Neuronal stem cell (in vitro differentiated cells): ENCODE results near the gene EPHA6.

ENCODE experiments used
- DNase-seq: peaks from one replicate; pipeline ENCODE4 v3.0.0-alpha.2; 2013; ENCODE audit warnings: low spot score
- H2AFZ ChIP-seq: one replicate; pipeline ENCODE4 v1.6.1; 2013; ENCODE audit warnings: mild to moderate bottlenecking, low read length, inconsistent platforms
- H2AK5ac ChIP-seq: 2 replicates; pipeline ENCODE4 v1.6.1; 2013; ENCODE audit warnings: low read depth, mild to moderate bottlenecking, inconsistent platforms, low read length, moderate library complexity, mixed read lengths
- H2BK120ac ChIP-seq: 2 replicates; pipeline ENCODE4 v1.6.1; 2013; ENCODE audit warnings: low read depth, mild to moderate bottlenecking, inconsistent platforms, low read length, moderate library complexity, mixed read lengths
- H2BK12ac ChIP-seq: one replicate; pipeline ENCODE4 v1.6.1; 2013; ENCODE audit warnings: low read length, inconsistent platforms
- H2BK15ac ChIP-seq: 2 replicates; pipeline ENCODE4 v1.6.1; 2013; ENCODE audit warnings: mild to moderate bottlenecking, low read length, inconsistent platforms, mixed read lengths
- H2BK5ac ChIP-seq: one replicate; pipeline ENCODE4 v1.6.1; 2013; ENCODE audit warnings: inconsistent platforms, mild to moderate bottlenecking, low read length, moderate library complexity
- H3K14ac ChIP-seq: one replicate; pipeline ENCODE4 v1.6.1; 2013; ENCODE audit warnings: low read length, inconsistent platforms
- H3K18ac ChIP-seq: 2 replicates; pipeline ENCODE4 v1.6.1; 2013; ENCODE audit warnings: low read length, inconsistent platforms
- H3K23ac ChIP-seq: 2 replicates; pipeline ENCODE4 v1.6.1; 2013; ENCODE audit warnings: low read depth, mild to moderate bottlenecking, mixed read lengths, low read length, inconsistent platforms; ENCODE audit not compliant: poor library complexity
- H3K27ac ChIP-seq: replicated peaks from 3 replicates; pipeline ENCODE4 v1.5.1; 2013; ENCODE audit warnings: low read length, inconsistent platforms
- H3K27me3 ChIP-seq, 3 experiments: 2 replicates each; pipeline ENCODE4 v1.6.1; 2013; ENCODE audit warnings: low read length in 3 of 3, mild to moderate bottlenecking in 2 of 3, inconsistent platforms in 1 of 3, low read depth in 1 of 3, mixed read lengths in 1 of 3, moderate library complexity in 1 of 3; ENCODE audit not compliant: control insufficient read depth in 3 of 3, insufficient read depth in 3 of 3
- H3K36me3 ChIP-seq, 2 donors: replicated peaks in 1 of 2; 2 replicates each; pipeline ENCODE4 v1.6.1; 2013; ENCODE audit warnings: low read length in 2 of 2; ENCODE audit not compliant: control insufficient read depth in 2 of 2, insufficient read depth in 2 of 2
- H3K4ac ChIP-seq: 2 replicates; pipeline ENCODE4 v1.6.1; 2013; ENCODE audit warnings: inconsistent platforms, mild to moderate bottlenecking, low read length, moderate library complexity
- H3K4me1 ChIP-seq, 2 donors: 1 replicate in 1 of 2; 2 replicates in 1 of 2; pipeline ENCODE4 v1.6.1; 2013; ENCODE audit warnings: low read length in 2 of 2, low read depth in 1 of 2; ENCODE audit not compliant: control insufficient read depth in 2 of 2, insufficient read depth in 1 of 2
- H3K4me2 ChIP-seq: one replicate; pipeline ENCODE4 v1.6.1; 2013; ENCODE audit warnings: mild to moderate bottlenecking, low read length, inconsistent platforms; ENCODE audit not compliant: insufficient read depth, poor library complexity, severe bottlenecking
- H3K4me3 ChIP-seq, 2 donors: 2 replicates each; pipeline ENCODE4 v1.5.1; 2013; ENCODE audit warnings: low read length in 2 of 2, mild to moderate bottlenecking in 2 of 2, inconsistent platforms in 1 of 2, moderate library complexity in 1 of 2
- H3K79me1 ChIP-seq: one replicate; pipeline ENCODE4 v1.6.1; 2013; ENCODE audit warnings: low read depth, mild to moderate bottlenecking, inconsistent platforms, low read length, moderate library complexity
- H3K9ac ChIP-seq: one replicate; pipeline ENCODE4 v1.6.1; 2013; ENCODE audit warnings: mild to moderate bottlenecking, low read depth, low read length, inconsistent platforms; ENCODE audit not compliant: poor library complexity
- H3K9me3 ChIP-seq, 2 donors: replicated peaks in 1 of 2; 2 replicates each; pipeline versions ENCODE3 to v1.6.1; 2013; ENCODE audit warnings: low read length in 2 of 2, mild to moderate bottlenecking in 2 of 2, inconsistent platforms in 1 of 2, low read depth in 1 of 2, mixed read lengths in 1 of 2, moderate library complexity in 1 of 2; ENCODE audit not compliant: control insufficient read depth in 2 of 2, insufficient read depth in 1 of 2
- H4K8ac ChIP-seq: one replicate; pipeline ENCODE4 v1.6.1; 2013; ENCODE audit warnings: low read depth, mild to moderate bottlenecking, inconsistent platforms, low read length, moderate library complexity
- H4K91ac ChIP-seq: one replicate; pipeline ENCODE4 v1.6.1; 2013; ENCODE audit warnings: low read length, low read depth, mild to moderate bottlenecking, inconsistent platforms; ENCODE audit not compliant: poor library complexity
- WGBS, 2 donors: extraction: QIAGEN DNeasy Blood & Tissue Kit; methylation state at CpG; one replicate each; pipeline ENCODE4 v1.1.7; 2013; ENCODE audit warnings: missing lambda C conversion rate in 2 of 2, mixed read lengths in 1 of 2; ENCODE audit not compliant: insufficient read length in 2 of 2, insufficient replicate concordance in 1 of 2; ENCODE audit errors: extremely low coverage in 2 of 2; 5-methylcytosine and 5-hydroxymethylcytosine counted together

Gene EPHA6

GRCh38 chr3:97658668-97659285 lies 844.4 kb downstream of the EPHA6 start:
- Histone ChIP-seq H3K4me1 (no peaks in the 10 kb centered on the region), H3K4me3 (no peak overlapping the region), H3K9ac (no peak overlapping the region), H3K27ac (no peak overlapping the region), H3K4ac (no peak overlapping the region), H4K91ac (no peak overlapping the region), H2BK5ac (no peak overlapping the region), H2AK5ac (no peak overlapping the region), H2BK12ac (no peak overlapping the region), H4K8ac (no peak overlapping the region), H2BK120ac (no peak overlapping the region), H3K4me2 (no peak overlapping the region), H2AFZ (no peak overlapping the region), H3K23ac (no peak overlapping the region), H3K9me3 (no peaks in the 10 kb centered on the region), H3K79me1 (no peaks in the 10 kb centered on the region), H3K36me3 (no peaks in the 10 kb centered on the region), H3K18ac (no peak overlapping the region), H2BK15ac (no peak overlapping the region), H3K27me3 (no peaks in the 10 kb centered on the region), H3K14ac (no peak overlapping the region)
- WGBS, 2 donors: no CpG with 5 or more reads among the region's 3 CpGs
- peak; percentile 14 for DNase-seq

GRCh38 chr3:97662264-97662663 lies 847.9 kb downstream of the EPHA6 start:
- Histone ChIP-seq H3K27ac (no peak overlapping the region), H4K8ac (no peak overlapping the region), H3K18ac (no peak overlapping the region), H2BK120ac (no peak overlapping the region), H3K14ac (no peak overlapping the region), H3K4me3 (no peak overlapping the region), H3K4me2 (no peak overlapping the region), H4K91ac (no peak overlapping the region), H3K36me3 (no peaks in the 10 kb centered on the region), H2BK12ac (no peak overlapping the region), H3K4ac (no peak overlapping the region), H3K27me3 (no peaks in the 10 kb centered on the region), H2AFZ (no peak overlapping the region), H2BK5ac (no peak overlapping the region), H3K9ac (no peak overlapping the region), H3K23ac (no peak overlapping the region), H2BK15ac (no peak overlapping the region), H3K9me3 (no peaks in the 10 kb centered on the region), H2AK5ac (no peak overlapping the region), H3K79me1 (no peaks in the 10 kb centered on the region), H3K4me1 (no peaks in the 10 kb centered on the region)
- no peak for DNase-seq
- no CpG with 5 or more reads among the region's 5 CpGs for WGBS, 2 donors

- WGBS, 2 donors: no CpG with 5 or more reads among the region's 3 CpGs
Measured at GRCh38 chr3:97662762-97663161, 848.4 kb downstream of the EPHA6 start.

GRCh38 chr3:97665896-97666295 lies 851.5 kb downstream of the EPHA6 start:
- Histone ChIP-seq H2AFZ (no peak overlapping the region), H4K8ac (no peak overlapping the region), H3K4me1 (no peaks in the 10 kb centered on the region), H3K23ac (no peak overlapping the region), H3K27ac (no peak overlapping the region), H2BK12ac (no peak overlapping the region), H3K4ac (no peak overlapping the region), H3K14ac (no peak overlapping the region), H2BK15ac (no peak overlapping the region), H2BK5ac (no peak overlapping the region), H3K18ac (no peak overlapping the region), H2BK120ac (no peak overlapping the region), H3K9me3 (no peaks in the 10 kb centered on the region), H3K79me1 (no peaks in the 10 kb centered on the region), H4K91ac (no peak overlapping the region), H3K4me3 (no peak overlapping the region), H3K36me3 (no peaks in the 10 kb centered on the region), H2AK5ac (no peak overlapping the region), H3K4me2 (no peak overlapping the region), H3K27me3 (no peaks in the 10 kb centered on the region), H3K9ac (no peak overlapping the region)
- no CpG with 5 or more reads among the region's 5 CpGs for WGBS, 2 donors
- DNase-seq: no peak

More at GRCh38 chr3:97662762-97663161, 848.4 kb downstream of the EPHA6 start:
- DNase-seq: no peak
- H3K4me1 ChIP-seq: no peaks in the 10 kb centered on the region
- no peak overlapping the region for H3K23ac ChIP-seq
- H2BK15ac ChIP-seq: no peak overlapping the region
- H2AK5ac ChIP-seq: no peak overlapping the region
- H2BK12ac ChIP-seq: no peak overlapping the region
- no peak overlapping the region for H3K4me2 ChIP-seq
- H3K9ac ChIP-seq: no peak overlapping the region
- no peak overlapping the region for H2BK5ac ChIP-seq
- no peak overlapping the region for H3K4me3 ChIP-seq
- no peak overlapping the region for H4K91ac ChIP-seq
- H3K14ac ChIP-seq: no peak overlapping the region
- H3K18ac ChIP-seq: no peak overlapping the region
- H4K8ac ChIP-seq: no peak overlapping the region
- H2BK120ac ChIP-seq: no peak overlapping the region
- H3K27ac ChIP-seq: no peak overlapping the region
- no peaks in the 10 kb centered on the region for H3K79me1 ChIP-seq
- no peaks in the 10 kb centered on the region for H3K36me3 ChIP-seq
- no peak overlapping the region for H3K4ac ChIP-seq
- H3K27me3 ChIP-seq: no peaks in the 10 kb centered on the region
- H3K9me3 ChIP-seq: no peaks in the 10 kb centered on the region
- H2AFZ ChIP-seq: peak overlapping the region; percentile 32
